ENCODE results near the gene GALNT9.
A peak's percentile ranks its signal among the peaks of the same experiment; 100 is the strongest.
"Not testable (repeated sequence)": the region's sequence is repeated elsewhere in the genome, so short reads cannot be mapped to it uniquely, and the experiment has no call there.

The GALNT9 gene

GRCh38 chr12:132311201-132311915 lies 18.0 kb downstream of the GALNT9 start:
- DNase-seq = no peak

GRCh38 chr12:132310181-132311040 lies 19.0 kb downstream of the GALNT9 start:
- no peak for DNase-seq

GRCh38 chr12:132309596-132310086 lies 19.7 kb downstream of the GALNT9 start:
- no peak for DNase-seq

GRCh38 chr12:132308853-132309595 lies 20.4 kb downstream of the GALNT9 start:
- no peak for DNase-seq

- DNase-seq = no peak
Observed at GRCh38 chr12:132307976-132308852, 21.2 kb downstream of the GALNT9 start.

GRCh38 chr12:132306885-132307191 lies 22.6 kb downstream of the GALNT9 start:
- no peak for DNase-seq

- peak; percentile 27 for DNase-seq
Observed at GRCh38 chr12:132305991-132306884, 23.2 kb downstream of the GALNT9 start.

GRCh38 chr12:132305560-132305966 lies 23.8 kb downstream of the GALNT9 start:
- DNase-seq = no peak

GRCh38 chr12:132304866-132305265 lies 24.5 kb downstream of the GALNT9 start:
- DNase-seq = not testable (repeated sequence)

GRCh38 chr12:132303853-132304373 lies 25.5 kb downstream of the GALNT9 start:
- DNase-seq = not testable (repeated sequence)

- no peak for DNase-seq
Observed at GRCh38 chr12:132302466-132303358, 26.7 kb downstream of the GALNT9 start.

- no peak for DNase-seq
Observed at GRCh38 chr12:132300789-132301722, 28.3 kb downstream of the GALNT9 start.

- no peak for DNase-seq
Observed at GRCh38 chr12:132296063-132296462, 33.3 kb downstream of the GALNT9 start.

- DNase-seq = not testable (repeated sequence)
Observed at GRCh38 chr12:132295561-132295960, 33.8 kb downstream of the GALNT9 start.

- no peak for DNase-seq
Observed at GRCh38 chr12:132295101-132295526, 34.3 kb downstream of the GALNT9 start.

GRCh38 chr12:132294121-132295034 lies 35.0 kb downstream of the GALNT9 start:
- DNase-seq = no peak
